Caco-2 (cell line): ENCODE measurements around the gene SLC66A3. TPM values are rescaled to one million over a fixed set of nuclear protein-coding genes. Genes with fewer than 3 reads are reported as not detected.

ENCODE experiments used
- BruUV-seq: library from RNA; stranded (reverse); fragments of 400-500 nt; replicated peaks from 2 replicates; lab custom pipeline; 2021; lab: Mats Ljungman, UMichigan
- CTCF ChIA-PET: fragments of 300-600 bp; sonication (Branson Sonifier 250); formaldehyde crosslinking; loops from one replicate; lab custom pipeline; 2022; ENCODE audit warnings: antibody characterized with exemption; lab: Charles Lee
- POLR2A ChIA-PET: fragments of 300-600 bp; sonication (Branson Sonifier 250); formaldehyde crosslinking; loops from one replicate; lab custom pipeline; 2022; ENCODE audit warnings: antibody characterized with exemption; lab: Charles Lee
- DNase-seq, 2 experiments: peaks; one replicate each; pipeline versions ENCODE4 v3.0.0 to v3.0.0-alpha.2; 2020 to 2022
- H3K27me3 ChIP-seq: replicated peaks from 2 replicates; pipeline ENCODE4 v1.6.0; 2011; ENCODE audit warnings: low read length; ENCODE audit not compliant: control insufficient read depth, insufficient read depth
- H3K36me3 ChIP-seq: 2 replicates; pipeline ENCODE4 v1.5.1; 2011; ENCODE audit warnings: low read length; ENCODE audit not compliant: control insufficient read depth, insufficient read depth
- H3K4me1 ChIP-seq: fragments of 250-450 bp; sonication (Bioruptor Pico); 2 replicates; pipeline ENCODE4 v1.5.1; 2020; ENCODE audit warnings: mild to moderate bottlenecking
- H3K4me3 ChIP-seq: 2 replicates; pipeline ENCODE4 v1.5.1; 2011; ENCODE audit warnings: low read depth, mild to moderate bottlenecking, control low read depth, low read length
- H3K9me3 ChIP-seq: fragments of 250-450 bp; sonication (Bioruptor Pico); 2 replicates; pipeline ENCODE4 v1.5.1; 2020; ENCODE audit warnings: mild to moderate bottlenecking, moderate library complexity
- H3K27ac Mint-ChIP-seq: one replicate; pipeline ENCODE4 v1.8.0; 2022; ENCODE audit warnings: mixed read lengths; ENCODE audit not compliant: unreplicated experiment
- H3K27me3 Mint-ChIP-seq: one replicate; pipeline ENCODE4 v1.8.0; 2022; ENCODE audit warnings: mixed read lengths; ENCODE audit not compliant: insufficient read depth, unreplicated experiment
- H3K36me3 Mint-ChIP-seq: one replicate; pipeline ENCODE4 v1.8.0; 2022; ENCODE audit warnings: mild to moderate bottlenecking, mixed read lengths; ENCODE audit not compliant: insufficient read depth, unreplicated experiment
- H3K4me1 Mint-ChIP-seq: one replicate; pipeline ENCODE4 v1.8.0; 2022; ENCODE audit warnings: low read depth, mixed read lengths; ENCODE audit not compliant: unreplicated experiment
- H3K4me3 Mint-ChIP-seq: one replicate; pipeline ENCODE4 v1.8.0; 2022; ENCODE audit warnings: mild to moderate bottlenecking, moderate library complexity, mixed read lengths; ENCODE audit not compliant: unreplicated experiment
- H3K9me3 Mint-ChIP-seq: one replicate; pipeline ENCODE4 v1.8.0; 2022; ENCODE audit warnings: mixed read lengths; ENCODE audit not compliant: unreplicated experiment
- intact Hi-C: fragments of 100-400 bp; cut with micrococcal nuclease; formaldehyde crosslinking; loops from one replicate; pipeline ENCODE4 v1.10.0; 2022; ENCODE audit not compliant: unreplicated experiment
- total RNA-seq: library from RNA; stranded (reverse); gene quantifications from 2 replicates; pipeline ENCODE4 v1.2.3, GENCODE V29; 2022
- TF ChIP-seq, protein P1 (sequence below), 2 experiments: fragments of 200-600 bp in 1 of 2; IDR thresholded peaks; 1 replicate in 1 of 2; 2 replicates in 1 of 2; pipeline versions ENCODE4 v1.5.1 to v1.8.0; 2011 to 2022; ENCODE audit warnings: antibody characterized with exemption in 1 of 2, control low read depth in 1 of 2, inconsistent platforms in 1 of 2, low read depth in 1 of 2, low read length in 1 of 2, mild to moderate bottlenecking in 1 of 2, moderate library complexity in 1 of 2; ENCODE audit not compliant: insufficient read depth in 1 of 2, severe bottlenecking in 1 of 2, unreplicated experiment in 1 of 2

The SLC66A3 gene
- total RNA-seq, 1 experiment from 2014 or later, result 12.1 TPM

DNA sequence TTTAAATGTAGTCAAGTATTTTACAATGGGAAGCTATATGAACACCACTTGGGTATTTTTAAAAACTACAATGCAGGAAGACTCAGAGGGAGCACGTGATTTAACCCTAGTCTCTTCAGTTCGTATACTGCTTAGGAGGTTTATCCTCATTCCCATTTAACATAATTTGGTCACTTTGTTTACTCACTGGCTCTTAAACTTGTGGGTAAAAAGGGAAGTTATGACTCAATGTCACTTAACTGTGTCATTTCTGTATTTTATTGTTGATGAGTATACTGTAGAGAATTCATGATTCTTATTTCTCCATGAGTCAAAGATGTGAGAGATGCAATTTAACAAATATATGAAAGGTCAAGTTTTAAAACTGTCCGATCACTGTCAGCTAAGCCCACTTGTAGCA lies 48.2 kb downstream of the SLC66A3 start:
- no peaks in the 10 kb centered on the region; the same call in 1 of the 2 replicates for H3K36me3 ChIP-seq
- intact Hi-C loops, result loop anchor here (5.0 kb wide), 1 partner anchor 71 kb away; a partner anchor contains a TSS
- CTCF ChIA-PET, result no interaction called here

DNA sequence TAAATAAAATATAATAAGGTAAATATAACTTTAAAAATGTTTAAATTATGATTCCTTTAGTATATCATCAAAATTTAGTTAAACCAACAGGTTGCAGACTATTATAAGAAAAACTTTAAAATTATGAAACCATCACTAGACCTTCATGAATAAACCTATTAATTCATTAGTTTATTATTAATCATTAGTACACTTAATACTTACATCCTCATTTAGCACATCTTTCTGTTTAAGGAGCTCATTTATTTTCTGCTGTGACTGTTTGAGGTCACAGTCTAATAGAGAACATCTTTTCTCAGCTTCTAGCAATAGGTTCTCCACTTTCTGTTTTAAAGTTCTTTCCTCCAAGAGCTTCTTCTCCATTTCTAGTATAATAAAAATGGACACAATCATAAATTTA lies 52.8 kb downstream of the SLC66A3 start:
- H3K4me3 ChIP-seq, result no peak overlapping the region
- no peaks in the 10 kb centered on the region for H3K4me1 Mint-ChIP-seq
- intact Hi-C loops, result no loop called here
- peaks cover 58% of the 10 kb centered on the region for H3K36me3 Mint-ChIP-seq
- H3K27me3 ChIP-seq, result no peaks in the 10 kb centered on the region
- no peak overlapping the region for H3K4me3 Mint-ChIP-seq
- H3K9me3 Mint-ChIP-seq, result no peaks in the 10 kb centered on the region
- ChIA-PET POLR2A (no interaction called here), CTCF (interaction anchor here (1.2 kb wide), 1 partner anchor 76 kb away, joined by 4 read pairs; a partner anchor contains a TSS)
- no peaks in the 10 kb centered on the region for H3K27me3 Mint-ChIP-seq
- no peaks in the 10 kb centered on the region; the same call in 1 of the 2 replicates for H3K36me3 ChIP-seq
- TF ChIP-seq, protein P1, sequence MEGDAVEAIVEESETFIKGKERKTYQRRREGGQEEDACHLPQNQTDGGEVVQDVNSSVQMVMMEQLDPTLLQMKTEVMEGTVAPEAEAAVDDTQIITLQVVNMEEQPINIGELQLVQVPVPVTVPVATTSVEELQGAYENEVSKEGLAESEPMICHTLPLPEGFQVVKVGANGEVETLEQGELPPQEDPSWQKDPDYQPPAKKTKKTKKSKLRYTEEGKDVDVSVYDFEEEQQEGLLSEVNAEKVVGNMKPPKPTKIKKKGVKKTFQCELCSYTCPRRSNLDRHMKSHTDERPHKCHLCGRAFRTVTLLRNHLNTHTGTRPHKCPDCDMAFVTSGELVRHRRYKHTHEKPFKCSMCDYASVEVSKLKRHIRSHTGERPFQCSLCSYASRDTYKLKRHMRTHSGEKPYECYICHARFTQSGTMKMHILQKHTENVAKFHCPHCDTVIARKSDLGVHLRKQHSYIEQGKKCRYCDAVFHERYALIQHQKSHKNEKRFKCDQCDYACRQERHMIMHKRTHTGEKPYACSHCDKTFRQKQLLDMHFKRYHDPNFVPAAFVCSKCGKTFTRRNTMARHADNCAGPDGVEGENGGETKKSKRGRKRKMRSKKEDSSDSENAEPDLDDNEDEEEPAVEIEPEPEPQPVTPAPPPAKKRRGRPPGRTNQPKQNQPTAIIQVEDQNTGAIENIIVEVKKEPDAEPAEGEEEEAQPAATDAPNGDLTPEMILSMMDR (IDR thresholded peaks at IDR 0.05; ENCODE audit: insufficient read depth in 1 of 2, low read depth in 1 of 2, low read length in 1 of 2, severe bottlenecking in 1 of 2, unreplicated experiment in 1 of 2), result no peak
- no peak for DNase-seq
- no peak overlapping the region for H3K27ac Mint-ChIP-seq
- H3K4me1 ChIP-seq, result no peaks in the 10 kb centered on the region
- no TSS peak for BruUV-seq
- no peaks in the 10 kb centered on the region for H3K9me3 ChIP-seq

More for the DNA sequence above, 48.2 kb downstream of the SLC66A3 start:
- Histone ChIP-seq H3K9me3 (no peaks in the 10 kb centered on the region), H3K4me3 (no peak overlapping the region), H3K27me3 (no peaks in the 10 kb centered on the region), H3K4me1 (no peaks in the 10 kb centered on the region)
- no peak for DNase-seq
- no peaks in the 10 kb centered on the region for H3K4me1 Mint-ChIP-seq
- BruUV-seq, result no TSS peak
- peaks cover 69% of the 10 kb centered on the region for H3K36me3 Mint-ChIP-seq
- no peaks in the 10 kb centered on the region for H3K27me3 Mint-ChIP-seq
- H3K4me3 Mint-ChIP-seq, result no peak overlapping the region
- no peaks in the 10 kb centered on the region for H3K9me3 Mint-ChIP-seq
- no peak overlapping the region for H3K27ac Mint-ChIP-seq
- POLR2A ChIA-PET, result no interaction called here
- TF ChIP-seq, protein P1 (IDR thresholded peaks at IDR 0.05; ENCODE audit: insufficient read depth in 1 of 2, low read depth in 1 of 2, low read length in 1 of 2, severe bottlenecking in 1 of 2, unreplicated experiment in 1 of 2), result no peak

DNA sequence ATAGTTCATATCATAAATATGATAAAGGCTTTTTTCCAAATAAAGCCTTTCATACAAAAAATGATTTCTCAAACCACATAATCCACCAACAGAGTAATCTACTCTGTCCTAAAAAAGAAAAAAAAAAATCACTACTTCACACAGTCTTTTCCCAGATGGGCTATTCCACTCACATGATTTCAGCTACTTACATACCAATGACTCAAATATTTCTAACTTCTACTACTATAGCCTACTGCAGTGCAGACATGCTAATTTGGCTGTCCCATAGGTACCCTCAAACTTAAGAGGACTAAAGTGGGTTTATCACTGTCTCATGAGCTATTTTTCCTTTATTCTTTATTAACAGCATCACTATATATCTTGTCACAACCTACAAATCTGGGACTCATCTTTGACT lies 57.4 kb downstream of the SLC66A3 start:
- no peak overlapping the region for H3K4me3 ChIP-seq
- intact Hi-C loops, result no loop called here
- DNase-seq, result no peak
- Mint-ChIP-seq H3K27me3 (no peaks in the 10 kb centered on the region), H3K27ac (no peak overlapping the region), H3K36me3 (peaks cover 81% of the 10 kb centered on the region), H3K9me3 (no peaks in the 10 kb centered on the region), H3K4me1 (no peaks in the 10 kb centered on the region), H3K4me3 (no peak overlapping the region)
- no peaks in the 10 kb centered on the region for H3K4me1 ChIP-seq
- H3K9me3 ChIP-seq, result no peaks in the 10 kb centered on the region
- TF ChIP-seq, protein P1 (IDR thresholded peaks at IDR 0.05; ENCODE audit: insufficient read depth in 1 of 2, low read depth in 1 of 2, low read length in 1 of 2, severe bottlenecking in 1 of 2, unreplicated experiment in 1 of 2), result no peak
- no peaks in the 10 kb centered on the region for H3K27me3 ChIP-seq
- CTCF ChIA-PET, result no interaction called here
- POLR2A ChIA-PET, result no interaction called here
- no TSS peak for BruUV-seq
- no peaks in the 10 kb centered on the region for H3K36me3 ChIP-seq
